Measurements from ENCODE around the gene RCL1. TPM values are rescaled to one million over a fixed set of nuclear protein-coding genes. Genes with fewer than 3 reads are reported as not detected.

The RCL1 gene, protein sequence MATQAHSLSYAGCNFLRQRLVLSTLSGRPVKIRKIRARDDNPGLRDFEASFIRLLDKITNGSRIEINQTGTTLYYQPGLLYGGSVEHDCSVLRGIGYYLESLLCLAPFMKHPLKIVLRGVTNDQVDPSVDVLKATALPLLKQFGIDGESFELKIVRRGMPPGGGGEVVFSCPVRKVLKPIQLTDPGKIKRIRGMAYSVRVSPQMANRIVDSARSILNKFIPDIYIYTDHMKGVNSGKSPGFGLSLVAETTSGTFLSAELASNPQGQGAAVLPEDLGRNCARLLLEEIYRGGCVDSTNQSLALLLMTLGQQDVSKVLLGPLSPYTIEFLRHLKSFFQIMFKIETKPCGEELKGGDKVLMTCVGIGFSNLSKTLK
- 10.9 and 13.1 TPM in 2 replicates for total RNA-seq

DNA sequence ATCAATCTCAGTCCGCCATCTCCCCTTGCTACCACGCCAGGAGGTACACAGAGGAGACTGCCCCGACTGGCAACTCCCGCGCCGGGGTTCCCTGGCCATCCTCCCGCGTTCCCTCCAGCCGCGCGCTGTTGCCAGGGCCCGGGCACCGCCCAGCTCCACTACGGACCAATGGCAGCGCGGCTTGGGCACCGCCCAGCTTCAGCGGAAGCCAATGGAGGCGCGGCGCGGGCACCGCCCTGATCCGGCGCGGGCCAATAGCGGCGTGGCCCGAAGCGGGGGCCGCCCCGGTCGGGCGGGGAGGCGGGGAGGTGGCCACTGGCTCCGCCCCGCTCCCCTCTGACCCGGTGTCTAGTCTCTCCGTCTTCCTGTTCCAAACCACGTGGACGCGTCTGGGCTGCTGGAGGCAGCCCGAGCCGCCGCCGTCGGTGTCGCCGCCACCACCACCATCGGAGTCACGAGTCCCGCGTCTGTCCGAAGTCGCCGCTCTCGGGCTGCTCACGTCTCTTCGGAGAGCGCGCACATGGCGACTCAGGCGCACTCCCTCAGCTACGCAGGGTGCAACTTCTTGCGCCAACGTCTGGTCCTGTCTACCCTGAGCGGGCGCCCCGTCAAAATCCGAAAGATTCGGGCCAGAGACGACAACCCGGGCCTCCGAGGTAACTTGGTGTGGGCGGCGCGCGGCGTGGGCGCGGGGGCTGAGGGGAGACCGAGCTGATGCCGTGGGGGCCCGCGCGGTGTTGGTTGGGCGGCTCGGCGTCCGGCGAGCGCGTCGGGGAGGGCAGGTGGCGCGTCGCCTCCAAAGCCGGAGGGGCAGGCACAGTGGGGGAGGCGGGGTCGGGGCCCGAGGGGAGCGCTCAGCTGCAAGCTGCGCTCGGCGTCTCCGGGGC is at the start of gene RCL1:
Gene RCL1, plus strand, starts transcription at position 373 of the 887 bp plus-strand sequence. Its CDS starts 148 bp downstream, at position 521.

Small RNAs within 50 kb of the gene (small RNA-seq; reads per million reads assigned to genes)
- gene AL158147.1 (not detected), gene MIR101-2 (not detected)

Other genes with a start within 250 kb of the RCL1 start
- 7.5 and 8.5 TPM in 2 replicates for gene PLPP6, start 130.7 kb upstream of the RCL1 start, total RNA-seq
- gene SPATA6L, start 126.5 kb upstream of the RCL1 start, total RNA-seq = 0.65 and 0.73 TPM in 2 replicates
- gene CDC37L1, start 113.4 kb upstream of the RCL1 start, total RNA-seq = 19.1 and 19.9 TPM in 2 replicates
- 69.0 and 81.0 TPM in 2 replicates for gene AK3, start 51.7 kb upstream of the RCL1 start, total RNA-seq
- gene JAK2, start 192.3 kb downstream of the RCL1 start, total RNA-seq = 9.4 and 14.4 TPM in 2 replicates